GM19397 (cell line): ENCODE measurements around the gene TSPY4.
"Not testable (repeated sequence)": the region's sequence is repeated elsewhere in the genome, so short reads cannot be mapped to it uniquely, and the experiment has no call there.

Source experiments
- ATAC-seq: cut with Tn5 transposase; IDR thresholded peaks from one replicate; pipeline ENCODE4 v1.9.1; 2021; ENCODE audit warnings: mild to moderate bottlenecking, moderate library complexity; ENCODE audit not compliant: unreplicated experiment

Gene TSPY4, protein sequence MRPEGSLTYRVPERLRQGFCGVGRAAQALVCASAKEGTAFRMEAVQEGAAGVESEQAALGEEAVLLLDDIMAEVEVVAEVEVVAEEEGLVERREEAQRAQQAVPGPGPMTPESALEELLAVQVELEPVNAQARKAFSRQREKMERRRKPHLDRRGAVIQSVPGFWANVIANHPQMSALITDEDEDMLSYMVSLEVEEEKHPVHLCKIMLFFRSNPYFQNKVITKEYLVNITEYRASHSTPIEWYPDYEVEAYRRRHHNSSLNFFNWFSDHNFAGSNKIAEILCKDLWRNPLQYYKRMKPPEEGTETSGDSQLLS

GRCh38 chrY:9337164-9337563 lies at the start of gene TSPY4:
TSPY4 (plus strand) TSS chrY:9337464; CDS start chrY:9337510, 46 bp downstream.
- ATAC-seq = not testable (repeated sequence)

- ATAC-seq = no peak
These were observed 16.3 kb upstream of the TSPY4 start for GRCh38 chrY:9320996-9321395.

GRCh38 chrY:9357497-9357896 lies 20.2 kb downstream of the TSPY4 start, which contains the start of gene TSPY8:
TSPY8 (plus strand) TSS chrY:9357797; CDS start chrY:9357843, 46 bp downstream.
- not testable (repeated sequence) for ATAC-seq
